Neural progenitor cell (in vitro differentiated cells): Measurements from ENCODE around the gene FBXW7.

ENCODE experiments used
- EZH2 ChIP-seq: fragments of 200-600 bp; sonication (generic); IDR thresholded peaks from 2 replicates; pipeline ENCODE4 v1.6.1; 2017; ENCODE audit warnings: antibody characterized with exemption, mild to moderate bottlenecking, moderate library complexity
- TF ChIP-seq, protein P1 (sequence below): fragments of 200-600 bp; sonication (generic); IDR thresholded peaks from 2 replicates; pipeline ENCODE4 v1.5.1; 2017; ENCODE audit warnings: antibody characterized with exemption, mild to moderate bottlenecking

DNA sequence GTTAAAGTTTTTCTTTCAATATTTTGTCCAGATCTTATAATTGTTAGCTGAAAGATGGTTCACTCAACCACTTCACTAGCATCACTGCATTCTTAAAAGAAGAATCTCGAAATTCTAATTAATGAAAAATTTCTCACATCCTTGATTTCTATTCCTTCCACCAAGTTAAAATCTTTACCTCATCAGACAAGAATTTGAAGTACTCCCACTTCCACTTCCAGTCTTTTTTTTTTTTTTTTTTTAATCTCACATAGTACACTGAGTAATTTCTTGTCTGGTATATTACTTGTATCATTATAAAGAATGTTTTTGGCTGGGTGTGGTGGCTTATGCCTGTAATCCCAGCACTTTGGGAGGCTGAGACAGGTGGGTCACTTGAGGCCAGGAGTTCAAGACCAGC lies 73.2 kb downstream of the FBXW7 start:
- no peak for TF ChIP-seq EZH2
- TF ChIP-seq, protein P1, sequence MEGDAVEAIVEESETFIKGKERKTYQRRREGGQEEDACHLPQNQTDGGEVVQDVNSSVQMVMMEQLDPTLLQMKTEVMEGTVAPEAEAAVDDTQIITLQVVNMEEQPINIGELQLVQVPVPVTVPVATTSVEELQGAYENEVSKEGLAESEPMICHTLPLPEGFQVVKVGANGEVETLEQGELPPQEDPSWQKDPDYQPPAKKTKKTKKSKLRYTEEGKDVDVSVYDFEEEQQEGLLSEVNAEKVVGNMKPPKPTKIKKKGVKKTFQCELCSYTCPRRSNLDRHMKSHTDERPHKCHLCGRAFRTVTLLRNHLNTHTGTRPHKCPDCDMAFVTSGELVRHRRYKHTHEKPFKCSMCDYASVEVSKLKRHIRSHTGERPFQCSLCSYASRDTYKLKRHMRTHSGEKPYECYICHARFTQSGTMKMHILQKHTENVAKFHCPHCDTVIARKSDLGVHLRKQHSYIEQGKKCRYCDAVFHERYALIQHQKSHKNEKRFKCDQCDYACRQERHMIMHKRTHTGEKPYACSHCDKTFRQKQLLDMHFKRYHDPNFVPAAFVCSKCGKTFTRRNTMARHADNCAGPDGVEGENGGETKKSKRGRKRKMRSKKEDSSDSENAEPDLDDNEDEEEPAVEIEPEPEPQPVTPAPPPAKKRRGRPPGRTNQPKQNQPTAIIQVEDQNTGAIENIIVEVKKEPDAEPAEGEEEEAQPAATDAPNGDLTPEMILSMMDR = no peak
